Effector CD8-positive, alpha-beta T cell (primary cell): Measurements from ENCODE around the gene SPDL1.

ENCODE experiments used
- DNase-seq: peaks from one replicate; lab custom pipeline; 2025; lab: John Stamatoyannopoulos, UW

The SPDL1 gene

GRCh38 chr5:169631360-169631759, 47.8 kb downstream of the SPDL1 start:
- DNase-seq = no peak

- DNase-seq = no peak
Observed at GRCh38 chr5:169632946-169633345, 49.4 kb downstream of the SPDL1 start.

- DNase-seq = no peak
Observed at GRCh38 chr5:169634606-169635005, 51.0 kb downstream of the SPDL1 start.

- no peak for DNase-seq
Observed at GRCh38 chr5:169635936-169636335, 52.4 kb downstream of the SPDL1 start.

GRCh38 chr5:169636477-169637084, 53.0 kb downstream of the SPDL1 start:
- no peak for DNase-seq

GRCh38 chr5:169637085-169637548, 53.5 kb downstream of the SPDL1 start, which contains the start of gene DOCK2:
Gene DOCK2, plus strand, starts transcription at chr5:169637275. Its CDS starts 52 bp downstream, at chr5:169637327.
- peak; percentile 30 for DNase-seq

GRCh38 chr5:169637549-169638121, 54.1 kb downstream of the SPDL1 start:
- DNase-seq = peak; percentile 14

- no peak for DNase-seq
Observed at GRCh38 chr5:169641253-169641652, 57.7 kb downstream of the SPDL1 start.

GRCh38 chr5:169646856-169647255, 63.3 kb downstream of the SPDL1 start:
- no peak for DNase-seq

GRCh38 chr5:169647566-169647965, 64.0 kb downstream of the SPDL1 start:
- no peak for DNase-seq

GRCh38 chr5:169648725-169649310, 65.2 kb downstream of the SPDL1 start:
- DNase-seq = no peak

GRCh38 chr5:169649486-169649885, 65.9 kb downstream of the SPDL1 start:
- no peak for DNase-seq

GRCh38 chr5:169650701-169651331, 67.2 kb downstream of the SPDL1 start:
- DNase-seq = no peak

- DNase-seq = no peak
Observed at GRCh38 chr5:169651526-169651925, 68.0 kb downstream of the SPDL1 start.

- no peak for DNase-seq
Observed at GRCh38 chr5:169652057-169652456, 68.5 kb downstream of the SPDL1 start.

GRCh38 chr5:169653091-169653490, 69.5 kb downstream of the SPDL1 start:
- no peak for DNase-seq
